Effector CD4-positive, alpha-beta T cell (primary cell): ENCODE results near the gene PRKCQ.
A peak's percentile ranks its signal among the peaks of the same experiment; 100 is the strongest.

Experiments
- DNase-seq: peaks from one replicate; pipeline ENCODE4 v3.0.0-alpha.2; 2020
- total RNA-seq: gene quantifications from one replicate; lab custom pipeline; 2026; lab: John Stamatoyannopoulos, UW

PRKCQ gene
- total RNA-seq = 145 reads per million, percentile 89 among the genes with 10 or more reads in this experiment

GRCh38 chr10:6579904-6580278 lies at the start of gene PRKCQ:
PRKCQ (minus strand) TSS chr10:6580276; CDS start chr10:6515135, 65,141 bp downstream.
- no peak for DNase-seq

- no peak for DNase-seq
Measured at GRCh38 chr10:6625428-6625827, 45.4 kb upstream of the PRKCQ start.

GRCh38 chr10:6624392-6624791 lies 44.3 kb upstream of the PRKCQ start:
- no peak for DNase-seq

GRCh38 chr10:6622921-6623320 lies 42.8 kb upstream of the PRKCQ start:
- DNase-seq = no peak

- DNase-seq = no peak
Measured at GRCh38 chr10:6621536-6621935, 41.5 kb upstream of the PRKCQ start.

GRCh38 chr10:6619660-6620059 lies 39.6 kb upstream of the PRKCQ start:
- DNase-seq = no peak

GRCh38 chr10:6618340-6618739 lies 38.3 kb upstream of the PRKCQ start:
- no peak for DNase-seq

GRCh38 chr10:6617309-6618076 lies 37.4 kb upstream of the PRKCQ start:
- no peak for DNase-seq

- DNase-seq = no peak
Measured at GRCh38 chr10:6615971-6616370, 35.9 kb upstream of the PRKCQ start.

GRCh38 chr10:6612371-6612770 lies 32.3 kb upstream of the PRKCQ start:
- DNase-seq = no peak

- no peak for DNase-seq
Measured at GRCh38 chr10:6610647-6611046, 30.6 kb upstream of the PRKCQ start.

GRCh38 chr10:6609625-6610024 lies 29.5 kb upstream of the PRKCQ start:
- no peak for DNase-seq

- DNase-seq = no peak
Measured at GRCh38 chr10:6607778-6608177, 27.7 kb upstream of the PRKCQ start.

GRCh38 chr10:6607182-6607581 lies 27.1 kb upstream of the PRKCQ start:
- DNase-seq = no peak

GRCh38 chr10:6603142-6604125 lies 23.4 kb upstream of the PRKCQ start:
- DNase-seq = no peak

GRCh38 chr10:6602700-6603084 lies 22.6 kb upstream of the PRKCQ start:
- DNase-seq = no peak

GRCh38 chr10:6602026-6602699 lies 22.1 kb upstream of the PRKCQ start:
- no peak for DNase-seq

GRCh38 chr10:6601246-6601805 lies 21.2 kb upstream of the PRKCQ start:
- peak; percentile 33 for DNase-seq

- no peak for DNase-seq
Measured at GRCh38 chr10:6600224-6600987, 20.3 kb upstream of the PRKCQ start.

- no peak for DNase-seq
Measured at GRCh38 chr10:6598679-6599078, 18.6 kb upstream of the PRKCQ start.

- DNase-seq = no peak
Measured at GRCh38 chr10:6597478-6597877, 17.4 kb upstream of the PRKCQ start.

GRCh38 chr10:6595499-6595898 lies 15.4 kb upstream of the PRKCQ start:
- DNase-seq = no peak
